Thymus (tissue), 11 donors: ENCODE data around the gene URAD. TPM values are rescaled to one million over a fixed set of nuclear protein-coding genes. Genes with fewer than 3 reads are reported as not detected.

Experiments used
- DNase-seq, 9 donors: peaks; one replicate each; pipeline ENCODE4 v3.0.0-alpha.2; 2013; ENCODE audit warnings: low spot score in 9 of 9, low read depth in 6 of 9, missing footprints in 1 of 9
- H3K27ac ChIP-seq, 2 donors: one replicate each; pipeline ENCODE4 v1.5.1; 2013; ENCODE audit warnings: control low read depth in 1 of 2, low read depth in 1 of 2, low read length in 1 of 2, mild to moderate bottlenecking in 1 of 2, moderate library complexity in 1 of 2
- H3K27me3 ChIP-seq, 2 donors: one replicate each; pipeline ENCODE4 v1.5.1; 2013; ENCODE audit warnings: low read length in 1 of 2; ENCODE audit not compliant: control insufficient read depth in 2 of 2, insufficient read depth in 1 of 2
- H3K36me3 ChIP-seq, 2 donors: one replicate each; pipeline ENCODE4 v1.5.1; 2013; ENCODE audit warnings: low read length in 1 of 2, mild to moderate bottlenecking in 1 of 2, moderate library complexity in 1 of 2; ENCODE audit not compliant: control insufficient read depth in 2 of 2, insufficient read depth in 2 of 2
- H3K4me1 ChIP-seq, 2 donors: one replicate each; pipeline ENCODE4 v1.5.1; 2013; ENCODE audit warnings: low read length in 2 of 2; ENCODE audit not compliant: control insufficient read depth in 2 of 2, insufficient read depth in 2 of 2
- H3K4me3 ChIP-seq, 2 donors: one replicate each; pipeline ENCODE4 v1.5.1; 2013; ENCODE audit warnings: low read length in 2 of 2, control low read depth in 1 of 2, mild to moderate bottlenecking in 1 of 2
- H3K9me3 ChIP-seq, 2 donors: one replicate each; pipeline ENCODE4 v1.5.1; 2013; ENCODE audit warnings: low read length in 1 of 2, mild to moderate bottlenecking in 1 of 2; ENCODE audit not compliant: control insufficient read depth in 2 of 2, insufficient read depth in 1 of 2
- WGBS: extraction: QIAGEN DNeasy Blood & Tissue Kit; methylation state at CpG from one replicate; pipeline ENCODE4 v1.1.7; 2013; 5-methylcytosine and 5-hydroxymethylcytosine counted together
- polyA plus RNA-seq: library from polyadenylated mRNA; stranded (reverse); fragments of 200-250 nt; gene quantifications from one replicate; pipeline ENCODE4 v1.2.3, GENCODE V29; 2013
- total RNA-seq: library from RNA; stranded (reverse); fragments of 120-200 nt; gene quantifications from one replicate; pipeline ENCODE4 v1.2.4, GENCODE V29; 2013
- donor health status: healthy.

Gene URAD
- total and polyA plus RNA-seq, 2 donors: 0.38 to 0.39 TPM

GRCh38 chr13:27973961-27974662, 14.4 kb downstream of the URAD start:
- Histone ChIP-seq H3K4me3 (no peak overlapping the region), H3K36me3 (no peaks in the 10 kb centered on the region), H3K27ac (no peak overlapping the region), H3K9me3 (peaks cover 0 to 2% of the 10 kb centered on the region in 2 donors), H3K27me3 (peaks cover 95 to 100% of the 10 kb centered on the region in 2 donors), H3K4me1 (no peaks in the 10 kb centered on the region)
- 13% methylated on average over 7 of the region's 7 CpGs for WGBS
- DNase-seq: no peak

DNA sequence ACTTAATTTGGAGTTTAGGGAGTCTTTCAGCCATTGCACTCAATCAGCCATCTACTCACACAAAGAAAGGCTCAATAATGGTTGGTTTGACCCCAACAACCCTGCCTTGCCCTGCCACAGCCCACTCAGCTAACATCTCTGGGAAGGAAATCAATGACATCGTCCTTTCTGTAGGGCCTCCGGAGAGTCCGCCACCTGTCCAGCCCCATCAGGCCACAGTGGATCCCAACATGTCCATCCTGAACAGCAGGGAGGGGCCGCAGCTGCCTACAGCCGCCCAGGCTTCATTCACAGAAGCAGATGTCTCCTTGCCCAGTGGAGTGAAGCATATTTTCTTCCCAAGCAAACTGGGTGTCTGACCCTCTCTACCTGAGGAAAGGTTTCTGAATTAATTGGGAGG, 15.2 kb downstream of the URAD start:
- WGBS: 42% methylated on average over 5 of the region's 5 CpGs
- Histone ChIP-seq H3K4me3 (no peak overlapping the region), H3K36me3 (no peaks in the 10 kb centered on the region), H3K9me3 (peaks cover 0 to 2% of the 10 kb centered on the region in 2 donors), H3K27me3 (peaks cover 95 to 100% of the 10 kb centered on the region in 2 donors), H3K4me1 (no peaks in the 10 kb centered on the region), H3K27ac (no peak overlapping the region)
- no peak for DNase-seq

- DNase-seq: no peak
- H3K27ac ChIP-seq: no peak overlapping the region
- 79% methylated on average over 2 of the region's 2 CpGs for WGBS
Measured at GRCh38 chr13:27972478-27972820, 16.0 kb downstream of the URAD start.

DNA sequence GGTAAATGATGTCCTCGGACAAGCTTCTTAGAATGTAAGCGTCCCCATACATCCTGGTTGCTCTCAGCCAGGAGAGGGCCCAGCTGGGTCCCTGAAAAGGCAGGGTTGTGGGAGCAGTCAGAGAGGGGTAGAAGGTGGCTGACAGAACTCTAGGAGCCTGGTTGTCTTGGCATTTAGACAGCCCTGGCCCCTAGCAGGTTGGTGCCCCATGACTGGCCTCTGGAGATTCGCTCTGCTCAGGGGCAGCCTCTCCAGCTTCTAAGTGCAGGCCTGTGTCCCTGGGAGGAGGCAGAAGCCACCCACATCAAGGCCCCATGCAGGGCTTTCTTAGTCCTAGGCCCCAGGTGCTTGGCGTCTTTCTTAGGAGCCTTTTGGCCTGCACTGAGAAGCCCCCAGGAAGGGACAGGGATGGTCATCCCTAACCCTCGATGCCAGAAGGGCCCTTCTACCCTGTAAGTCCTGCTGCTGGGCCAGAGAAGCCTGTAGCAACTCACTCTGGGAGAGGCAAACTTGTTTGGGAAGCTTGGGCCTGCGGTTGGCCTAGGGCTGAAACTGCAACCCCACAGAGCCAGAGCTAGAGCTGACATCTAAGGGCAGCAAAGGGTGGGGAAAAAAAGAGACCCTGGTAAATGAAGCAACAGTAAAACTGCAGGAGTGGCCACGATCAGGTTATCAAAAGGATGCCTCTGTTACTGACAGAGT, 16.6 kb downstream of the URAD start:
- peaks cover 0 to 2% of the 10 kb centered on the region in 2 donors for H3K9me3 ChIP-seq
- H3K27me3 ChIP-seq: peaks cover 95 to 100% of the 10 kb centered on the region in 2 donors
- no peaks in the 10 kb centered on the region for H3K4me1 ChIP-seq
- no peak overlapping the region for H3K27ac ChIP-seq
- 70% methylated on average over 7 of the region's 7 CpGs for WGBS
- no peaks in the 10 kb centered on the region for H3K36me3 ChIP-seq
- H3K4me3 ChIP-seq: no peak overlapping the region
- no peak for DNase-seq

More at GRCh38 chr13:27972478-27972820, 16.0 kb downstream of the URAD start:
- Histone ChIP-seq H3K4me3 (no peak overlapping the region), H3K4me1 (no peaks in the 10 kb centered on the region), H3K9me3 (peaks cover 0 to 2% of the 10 kb centered on the region in 2 donors), H3K36me3 (no peaks in the 10 kb centered on the region), H3K27me3 (peaks cover 95 to 100% of the 10 kb centered on the region in 2 donors)

DNA sequence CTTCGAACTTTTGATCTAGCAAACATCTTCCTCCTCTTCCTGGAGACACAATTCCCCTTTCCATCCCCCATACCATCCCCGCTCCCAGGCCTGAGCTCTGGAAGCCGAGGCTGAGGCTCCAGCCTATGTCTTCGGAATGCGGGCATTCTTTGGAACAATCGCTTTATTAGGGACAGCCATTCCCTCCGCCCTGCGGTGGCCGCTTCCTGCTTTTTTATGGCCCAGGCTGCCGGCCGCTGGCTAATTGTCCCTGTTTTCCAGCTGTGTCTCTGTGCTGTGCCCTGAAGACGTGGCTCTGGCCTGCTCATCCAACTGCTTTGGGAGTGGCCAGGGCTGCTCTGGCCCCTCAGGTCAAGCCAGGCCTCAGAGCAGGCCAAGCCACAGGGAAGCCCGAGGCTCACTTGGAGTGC, 17.3 kb downstream of the URAD start:
- H3K27me3 ChIP-seq: peaks cover 95 to 100% of the 10 kb centered on the region in 2 donors
- DNase-seq: no peak
- 33% methylated on average over 13 of the region's 13 CpGs for WGBS
- H3K27ac ChIP-seq: no peak overlapping the region
- no peak overlapping the region for H3K4me3 ChIP-seq
- H3K9me3 ChIP-seq: peaks cover 0 to 2% of the 10 kb centered on the region in 2 donors
- no peaks in the 10 kb centered on the region for H3K36me3 ChIP-seq
- no peaks in the 10 kb centered on the region for H3K4me1 ChIP-seq

DNA sequence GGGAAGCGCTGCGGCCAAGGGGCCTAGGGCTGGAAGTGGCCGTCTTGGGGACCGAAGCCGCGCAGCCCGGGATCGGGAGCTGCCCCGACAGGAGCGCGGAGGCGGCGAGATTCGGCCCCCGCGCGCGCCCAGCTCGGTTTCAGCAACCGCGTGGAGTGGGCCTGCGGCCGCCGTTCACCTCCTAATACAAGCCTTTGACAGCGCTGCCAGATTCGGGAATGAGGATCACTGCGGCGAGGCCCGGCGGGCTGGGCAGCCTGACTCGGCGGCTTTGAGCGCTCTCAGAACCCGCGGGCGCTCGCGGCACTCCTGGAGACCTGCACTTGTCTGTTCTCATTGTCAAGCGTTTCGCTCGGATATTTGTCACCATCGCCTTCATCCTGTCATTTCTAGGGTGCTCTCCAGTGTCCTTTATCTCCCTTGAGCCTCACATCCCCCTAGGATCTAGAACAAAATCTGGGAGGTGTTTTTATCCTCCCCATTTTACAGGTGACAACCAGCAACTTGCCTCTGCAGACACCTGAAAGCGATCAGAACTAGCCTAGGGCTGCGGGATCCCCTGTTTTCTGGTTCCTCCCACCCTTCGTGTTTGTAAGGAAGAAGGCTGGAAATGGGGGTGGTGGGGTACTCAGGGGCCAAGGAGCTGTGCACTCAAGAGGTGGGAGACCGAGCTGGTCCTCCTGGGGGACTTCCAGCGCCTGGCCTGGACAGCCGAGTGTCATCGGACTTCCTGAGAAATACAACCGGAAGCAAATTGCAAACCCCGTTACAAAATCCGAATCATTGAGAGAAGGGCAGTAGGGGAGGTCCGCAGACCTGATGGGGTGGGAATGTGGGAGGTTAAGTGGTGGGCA, 17.9 kb downstream of the URAD start:
- H3K27ac ChIP-seq: no peak overlapping the region
- no peak for DNase-seq
- peaks cover 95 to 100% of the 10 kb centered on the region in 2 donors for H3K27me3 ChIP-seq
- no peak overlapping the region for H3K4me3 ChIP-seq
- H3K36me3 ChIP-seq: no peaks in the 10 kb centered on the region
- no peaks in the 10 kb centered on the region for H3K4me1 ChIP-seq
- peaks cover 0 to 1% of the 10 kb centered on the region in 2 donors for H3K9me3 ChIP-seq
- 6% methylated on average over 53 of the region's 53 CpGs for WGBS

DNA sequence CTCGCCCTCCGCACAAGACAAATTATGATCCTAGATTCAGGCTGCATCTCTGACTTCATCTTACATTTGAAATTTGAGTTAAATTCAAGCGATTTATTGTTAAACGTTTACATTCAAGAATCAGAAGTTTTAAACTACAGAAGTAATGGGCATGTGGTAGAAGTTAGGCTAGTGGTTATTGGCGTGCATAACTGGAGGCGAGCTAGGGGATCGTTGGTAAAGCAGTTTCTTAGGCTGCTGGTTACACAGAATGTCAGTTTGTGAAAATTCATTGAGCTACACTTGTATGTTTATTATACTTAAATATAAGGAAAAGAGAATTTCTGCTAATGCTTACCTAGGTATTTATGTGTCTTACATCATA, 18.6 kb downstream of the URAD start:
- WGBS: 22% methylated on average over 7 of the region's 7 CpGs

GRCh38 chr13:27969082-27969865, 19.2 kb downstream of the URAD start, which contains the start of gene CDX2:
Gene CDX2 (minus strand): TSS chr13:27969315. CDS start chr13:27969006, 309 bp downstream.
- no peak within 1 kb of the TSS for H3K4me3 ChIP-seq
- peaks cover 95 to 100% of the 10 kb centered on the region in 2 donors for H3K27me3 ChIP-seq
- no peaks in the 10 kb centered on the region for H3K9me3 ChIP-seq
- H3K27ac ChIP-seq: no peak within 1 kb of the TSS
- DNase-seq: no peak
- no peaks in the 10 kb centered on the region for H3K4me1 ChIP-seq
- 7% methylated on average over 34 of the region's 34 CpGs for WGBS
- H3K36me3 ChIP-seq: no peaks in the 10 kb centered on the region

More for the DNA sequence above, 18.6 kb downstream of the URAD start:
- no peak for DNase-seq
- Histone ChIP-seq H3K27me3 (peaks cover 95 to 100% of the 10 kb centered on the region in 2 donors), H3K4me1 (no peaks in the 10 kb centered on the region), H3K9me3 (no peaks in the 10 kb centered on the region), H3K36me3 (no peaks in the 10 kb centered on the region), H3K4me3 (no peak overlapping the region), H3K27ac (no peak overlapping the region)
